T-cell (primary cell): Measurements from ENCODE around the gene RTL1. TPM values are rescaled to one million over a fixed set of nuclear protein-coding genes. Genes with fewer than 3 reads are reported as not detected.

ENCODE experiments used
- ATAC-seq, 4 experiments: fragments of 200-7000 bp in 3 of 4; fragments of 150-1000 bp in 1 of 4; cut with Tn5 transposase; replicated peaks in 1 of 4; 1 replicate in 3 of 4; 2 replicates in 1 of 4; pipeline ENCODE4 v1.10.0; 2021; ENCODE audit warnings: moderate library complexity in 3 of 4, mild to moderate bottlenecking in 2 of 4, moderate number of reproducible peaks in 1 of 4
- CTCF ChIA-PET, 2 donors: fragments of 300-600 bp; sonication (Branson Sonifier 250); formaldehyde crosslinking; loops; one replicate each; lab custom pipeline; 2022; ENCODE audit warnings: antibody characterized with exemption in 2 of 2; lab: Charles Lee
- POLR2A ChIA-PET, 2 donors: fragments of 300-600 bp; sonication (Branson Sonifier 250); formaldehyde crosslinking; loops; one replicate each; lab custom pipeline; 2022; ENCODE audit warnings: antibody characterized with exemption in 2 of 2; lab: Charles Lee
- DNase-seq, 35 experiments: peaks; one replicate each; pipeline versions ENCODE4 v3.0.0 to v3.0.0-alpha.2; 2013 to 2023
- H3K27ac ChIP-seq: one replicate; pipeline ENCODE4 v1.5.1; 2013; ENCODE audit warnings: low read length
- H3K27me3 ChIP-seq, 2 experiments: replicated peaks in 1 of 2; 1 replicate in 1 of 2; 2 replicates in 1 of 2; pipeline versions ENCODE4 v1.6.1 to v1.7.0; 2013; ENCODE audit warnings: low read length in 1 of 2, mixed read lengths in 1 of 2; ENCODE audit not compliant: control insufficient read depth in 2 of 2, insufficient read depth in 2 of 2; ENCODE audit errors: extremely low read depth in 1 of 2
- H3K36me3 ChIP-seq, 2 donors: 1 replicate in 1 of 2; 2 replicates in 1 of 2; pipeline versions ENCODE4 v1.6.1 to v1.7.0; 2013; ENCODE audit warnings: low read length in 1 of 2; ENCODE audit not compliant: control insufficient read depth in 2 of 2, insufficient read depth in 1 of 2; ENCODE audit errors: extremely low read depth in 1 of 2
- H3K4me1 ChIP-seq, 2 experiments: 1 replicate in 1 of 2; 2 replicates in 1 of 2; pipeline versions ENCODE4 v1.6.1 to v1.7.0; 2013; ENCODE audit warnings: low read length in 2 of 2, mixed read lengths in 1 of 2; ENCODE audit not compliant: insufficient read depth in 2 of 2, control insufficient read depth in 1 of 2; ENCODE audit errors: extremely low read depth in 1 of 2
- H3K4me3 ChIP-seq, 2 donors: 1 replicate in 1 of 2; 2 replicates in 1 of 2; pipeline versions ENCODE4 v1.5.1 to v1.7.0; 2013; ENCODE audit warnings: mild to moderate bottlenecking in 2 of 2, low read length in 1 of 2, moderate library complexity in 1 of 2; ENCODE audit not compliant: control insufficient read depth in 1 of 2; ENCODE audit errors: extremely low read depth in 1 of 2
- H3K9me3 ChIP-seq: 2 replicates; pipeline ENCODE4 v1.7.0; 2013
- H3K27ac Mint-ChIP-seq, 2 donors: one replicate each; pipeline ENCODE4 v1.8.0; 2020 to 2021; ENCODE audit warnings: mild to moderate bottlenecking in 2 of 2, mixed read lengths in 2 of 2
- H3K27me3 Mint-ChIP-seq, 2 donors: one replicate each; pipeline ENCODE4 v1.8.0; 2021 to 2022; ENCODE audit warnings: mixed read lengths in 2 of 2
- H3K36me3 Mint-ChIP-seq: one replicate; pipeline ENCODE4 v1.8.0; 2021; ENCODE audit warnings: mixed read lengths
- H3K4me1 Mint-ChIP-seq, 3 donors: one replicate each; pipeline ENCODE4 v1.8.0; 2020 to 2022; ENCODE audit warnings: mixed read lengths in 3 of 3, mild to moderate bottlenecking in 1 of 3
- H3K4me3 Mint-ChIP-seq, 3 donors: one replicate each; pipeline ENCODE4 v1.8.0; 2020 to 2022; ENCODE audit warnings: mild to moderate bottlenecking in 3 of 3, mixed read lengths in 3 of 3, moderate library complexity in 3 of 3
- H3K9me3 Mint-ChIP-seq, 3 donors: one replicate each; pipeline ENCODE4 v1.8.0; 2020 to 2022; ENCODE audit warnings: mixed read lengths in 3 of 3
- WGBS: methylation state at CpG from one replicate; pipeline ENCODE4 v1.1.5; 2013; ENCODE audit warnings: missing lambda C conversion rate; ENCODE audit not compliant: insufficient coverage; 5-methylcytosine and 5-hydroxymethylcytosine counted together
- total RNA-seq, 35 experiments: library from RNA in 6 of 35; stranded (reverse) in 6 of 35; fragments of 120-200 nt in 1 of 35; gene quantifications; one replicate each; pipeline versions ENCODE4 v1.2.1 to v1.2.4 and lab custom pipeline; 2013 to 2026

The RTL1 gene
- total RNA-seq, 5 donors from 2014 or later (not counting 1 experiment from before 2014, with no cell fraction given), result not detected

- Histone ChIP-seq H3K27me3 (peaks cover 0 to 71% of the 10 kb centered on the region in 2 experiments), H3K27ac (no peak overlapping the region), H3K4me3 (no peak overlapping the region), H3K36me3 (no peaks in the 10 kb centered on the region), H3K4me1 (no peaks in the 10 kb centered on the region), H3K9me3 (no peaks in the 10 kb centered on the region)
- no peak for DNase-seq
- POLR2A ChIA-PET, result no interaction called here
- no peak overlapping the region for H3K4me3 Mint-ChIP-seq
- peaks cover 40 to 73% of the 10 kb centered on the region in 2 donors for H3K27me3 Mint-ChIP-seq
- no peaks in the 10 kb centered on the region for H3K4me1 Mint-ChIP-seq
- 10% methylated on average over 9 of the region's 19 CpGs for WGBS
- no peak overlapping the region for H3K27ac Mint-ChIP-seq
- ATAC-seq, result no peak
- H3K9me3 Mint-ChIP-seq, result no peaks in the 10 kb centered on the region
- no peaks in the 10 kb centered on the region for H3K36me3 Mint-ChIP-seq
- CTCF ChIA-PET, result no interaction called here
Measured at GRCh38 chr14:100899884-100900771, 3.4 kb downstream of the RTL1 start.

GRCh38 chr14:100898935-100899883 is 4.3 kb downstream of the RTL1 start:
- Mint-ChIP-seq H3K27me3 (peaks cover 43 to 74% of the 10 kb centered on the region in 2 donors), H3K9me3 (no peaks in the 10 kb centered on the region), H3K36me3 (no peaks in the 10 kb centered on the region), H3K4me3 (no peak overlapping the region), H3K4me1 (no peaks in the 10 kb centered on the region), H3K27ac (no peak overlapping the region)
- ATAC-seq (no peak), DNase-seq (no peak)
- 81% methylated on average over 15 of the region's 21 CpGs for WGBS
- POLR2A ChIA-PET, result no interaction called here
- no peaks in the 10 kb centered on the region for H3K9me3 ChIP-seq
- H3K27ac ChIP-seq, result no peak overlapping the region
- no peaks in the 10 kb centered on the region for H3K36me3 ChIP-seq
- peaks cover 0 to 74% of the 10 kb centered on the region in 2 experiments for H3K27me3 ChIP-seq
- H3K4me3 ChIP-seq, result no peak overlapping the region
- no peaks in the 10 kb centered on the region for H3K4me1 ChIP-seq
- CTCF ChIA-PET, result no interaction called here

GRCh38 chr14:100898465-100898864 is 5.1 kb downstream of the RTL1 start:
- H3K4me1 ChIP-seq, result no peaks in the 10 kb centered on the region
- no peak overlapping the region for H3K27ac ChIP-seq
- no peak overlapping the region for H3K4me3 ChIP-seq
- Mint-ChIP-seq H3K4me1 (no peaks in the 10 kb centered on the region), H3K36me3 (no peaks in the 10 kb centered on the region), H3K4me3 (no peak overlapping the region), H3K27me3 (peaks cover 42 to 68% of the 10 kb centered on the region in 2 donors), H3K9me3 (no peaks in the 10 kb centered on the region), H3K27ac (no peak overlapping the region)
- POLR2A ChIA-PET, result no interaction called here
- peaks cover 0 to 73% of the 10 kb centered on the region in 2 experiments for H3K27me3 ChIP-seq
- no peak for DNase-seq
- no peak for ATAC-seq
- CTCF ChIA-PET, result no interaction called here
- no peaks in the 10 kb centered on the region for H3K9me3 ChIP-seq
- no peaks in the 10 kb centered on the region for H3K36me3 ChIP-seq
- WGBS, result 75% methylated on average over 9 of the region's 11 CpGs

- 81% methylated on average over 12 of the region's 22 CpGs for whole genome bisulfite sequencing
- Mint-ChIP-seq H3K4me1 (no peaks in the 10 kb centered on the region), H3K4me3 (no peak overlapping the region), H3K9me3 (no peaks in the 10 kb centered on the region), H3K27ac (no peak overlapping the region), H3K27me3 (peaks cover 31 to 53% of the 10 kb centered on the region in 2 donors), H3K36me3 (no peaks in the 10 kb centered on the region)
- no peak overlapping the region for H3K4me3 ChIP-seq
- no peak overlapping the region for H3K27ac ChIP-seq
- DNase-seq, result no peak
- H3K36me3 ChIP-seq, result no peaks in the 10 kb centered on the region
- ChIA-PET CTCF (no interaction called here), POLR2A (no interaction called here)
- no peak for ATAC-seq
- no peaks in the 10 kb centered on the region for H3K4me1 ChIP-seq
- peaks cover 0 to 70% of the 10 kb centered on the region in 2 experiments for H3K27me3 ChIP-seq
- H3K9me3 ChIP-seq, result no peaks in the 10 kb centered on the region
Measured at GRCh38 chr14:100896369-100897060, 7.0 kb downstream of the RTL1 start.

- ChIA-PET POLR2A (no interaction called here), CTCF (no interaction called here)
- H3K27ac Mint-ChIP-seq, result no peak overlapping the region
- H3K36me3 ChIP-seq, result no peaks in the 10 kb centered on the region
- no peak overlapping the region for H3K4me3 ChIP-seq
- WGBS, result 82% methylated on average over 3 of the region's 6 CpGs
- DNase-seq (no peak), ATAC-seq (no peak)
- no peak overlapping the region for H3K27ac ChIP-seq
- H3K27me3 Mint-ChIP-seq, result peaks cover 31 to 45% of the 10 kb centered on the region in 2 donors
- H3K9me3 ChIP-seq, result no peaks in the 10 kb centered on the region
- no peak overlapping the region for H3K4me3 Mint-ChIP-seq
- H3K4me1 Mint-ChIP-seq, result no peaks in the 10 kb centered on the region
- no peaks in the 10 kb centered on the region for H3K4me1 ChIP-seq
- H3K27me3 ChIP-seq, result peaks cover 0 to 70% of the 10 kb centered on the region in 2 experiments
- H3K9me3 Mint-ChIP-seq, result no peaks in the 10 kb centered on the region
- H3K36me3 Mint-ChIP-seq, result no peaks in the 10 kb centered on the region
Measured at GRCh38 chr14:100895411-100895810, 8.1 kb downstream of the RTL1 start.

- ATAC-seq (no peak), DNase-seq (no peak)
- H3K27me3 ChIP-seq, result peaks cover 0 to 69% of the 10 kb centered on the region in 2 experiments
- no peaks in the 10 kb centered on the region for H3K36me3 ChIP-seq
- ChIA-PET CTCF (no interaction called here), POLR2A (no interaction called here)
- Mint-ChIP-seq H3K4me1 (no peaks in the 10 kb centered on the region), H3K4me3 (no peak overlapping the region), H3K27ac (no peak overlapping the region), H3K27me3 (peaks cover 27 to 38% of the 10 kb centered on the region in 2 donors), H3K36me3 (no peaks in the 10 kb centered on the region), H3K9me3 (no peaks in the 10 kb centered on the region)
- H3K9me3 ChIP-seq, result no peaks in the 10 kb centered on the region
- H3K27ac ChIP-seq, result no peak overlapping the region
- no peaks in the 10 kb centered on the region for H3K4me1 ChIP-seq
- H3K4me3 ChIP-seq, result no peak overlapping the region
- WGBS, result 80% methylated on average over 4 of the region's 6 CpGs
Measured at GRCh38 chr14:100894416-100894815, 9.1 kb downstream of the RTL1 start.
